HepG2 (cell line): ENCODE measurements around the gene CSPG5. TPM values are rescaled to one million over a fixed set of nuclear protein-coding genes. Genes with fewer than 3 reads are reported as not detected.

Source experiments
- ATAC-seq: fragments of 200-7000 bp; cut with Tn5 transposase; 3 replicates; pipeline ENCODE4 v1.9.1; 2020; ENCODE audit warnings: mild to moderate bottlenecking, moderate library complexity
- BruUV-seq: library from RNA; stranded (reverse); fragments of 400-500 nt; replicated peaks from 2 replicates; lab custom pipeline; 2021; lab: Mats Ljungman, UMichigan
- CTCF ChIA-PET: fragments of 300-600 bp; formaldehyde crosslinking; extraction: SDS; loops from one replicate; lab custom pipeline; 2021; ENCODE audit warnings: low total read pairs, inconsistent platforms, low intra/inter-chr PET ratio; lab: Yijun Ruan, JAX
- POLR2A ChIA-PET: fragments of 350-600 bp; sonication (Branson Sonifier 250); formaldehyde crosslinking; loops from one replicate; lab custom pipeline; 2020; ENCODE audit warnings: antibody characterized with exemption, inconsistent platforms; lab: Yijun Ruan, JAX
- DNase-seq: peaks from one replicate; pipeline ENCODE4 v3.0.0-alpha.2; 2015; ENCODE audit warnings: low spot score
- FAIRE-seq: peaks from 3 replicates; lab custom pipeline; 2011; peaks lifted over from hg19 to GRCh38; lab: Jason Lieb, UNC
- H2AFZ ChIP-seq: one replicate; pipeline ENCODE4 v1.6.1; 2011; ENCODE audit warnings: low read length, inconsistent platforms
- H3K27ac ChIP-seq: fragments of 300-600 bp; 3 replicates; pipeline ENCODE4 v1.8.0; 2011; ENCODE audit warnings: mixed run types, mild to moderate bottlenecking, mixed read lengths, low read length, inconsistent platforms; ENCODE audit not compliant: insufficient read depth; ENCODE audit errors: extremely low read length
- H3K27me3 ChIP-seq, 2 experiments: fragments of 200-600 bp in 1 of 2; 2 replicates in 1 of 2; 3 replicates in 1 of 2; pipeline versions ENCODE4 v1.6.0 to v1.8.0; 2011; ENCODE audit warnings: low read length in 2 of 2, mild to moderate bottlenecking in 2 of 2, moderate library complexity in 2 of 2, inconsistent platforms in 1 of 2; ENCODE audit not compliant: insufficient read depth in 2 of 2, control insufficient read depth in 1 of 2
- H3K36me3 ChIP-seq, 2 experiments: fragments of 200-600 bp in 1 of 2; replicated peaks in 1 of 2; 2 replicates in 1 of 2; 3 replicates in 1 of 2; pipeline versions ENCODE4 v1.5.1 to v1.8.0; 2011; ENCODE audit warnings: low read length in 2 of 2, inconsistent platforms in 1 of 2; ENCODE audit not compliant: insufficient read depth in 2 of 2, control insufficient read depth in 1 of 2
- H3K4me1 ChIP-seq: 2 replicates; pipeline ENCODE4 v1.5.1; 2012; ENCODE audit warnings: low read length, inconsistent platforms; ENCODE audit not compliant: insufficient read depth
- H3K4me2 ChIP-seq: 2 replicates; pipeline ENCODE4 v1.6.0; 2011; ENCODE audit warnings: low read depth, low read length, inconsistent platforms
- H3K4me3 ChIP-seq, 3 experiments: fragments of 200-600 bp in 1 of 3; sonication (generic), shearing (Covaris generic) in 1 of 3; replicated peaks in 1 of 3; 2 replicates each; pipeline ENCODE4 v1.5.1; 2011 to 2016; ENCODE audit warnings: low read length in 3 of 3, inconsistent platforms in 2 of 3, low read depth in 2 of 3, mild to moderate bottlenecking in 2 of 3, control low read depth in 1 of 3, mixed read lengths in 1 of 3; ENCODE audit not compliant: insufficient read depth in 1 of 3
- H3K79me2 ChIP-seq: one replicate; pipeline ENCODE4 v1.6.1; 2011; ENCODE audit warnings: low read length, inconsistent platforms; ENCODE audit not compliant: insufficient read depth
- H3K9ac ChIP-seq: 2 replicates; pipeline ENCODE4 v1.6.0; 2011; ENCODE audit warnings: mild to moderate bottlenecking, low read depth, low read length, inconsistent platforms; ENCODE audit not compliant: insufficient read depth
- H3K9me3 ChIP-seq: 2 replicates; pipeline ENCODE4 v1.5.1; 2012; ENCODE audit warnings: mild to moderate bottlenecking, low read length
- H4K20me1 ChIP-seq: 2 replicates; pipeline ENCODE4 v1.6.0; 2011; ENCODE audit warnings: inconsistent platforms, mild to moderate bottlenecking, low read length, moderate library complexity; ENCODE audit not compliant: insufficient read depth
- HOXD1 ChIP-seq: sonication (generic); formaldehyde crosslinking; IDR thresholded peaks from 2 replicates; pipeline ENCODE4 v1.5.0; 2020; ENCODE audit warnings: missing genetic modification reagents
- MAFF ChIP-seq: IDR thresholded peaks from 2 replicates; pipeline ENCODE4 v1.6.1; 2011; ENCODE audit warnings: low read depth, low read length, improper control_type of control experiment
- TFDP2 ChIP-seq: sonication (generic); formaldehyde crosslinking; IDR thresholded peaks from 2 replicates; pipeline ENCODE4 v1.4.0; 2020; ENCODE audit warnings: missing genetic modification reagents
- WGBS: methylation state at CpG from one replicate; pipeline ENCODE4 v1.1.6; 2017; ENCODE audit warnings: low lambda C conversion rate; 5-methylcytosine and 5-hydroxymethylcytosine counted together
- in situ Hi-C: cut with HindIII; loops from 2 replicates; pipeline ENCODE4 v1.10.0; 2017; ENCODE audit warnings: low pct_unique_long_range_greater_than_20kb; ENCODE audit not compliant: extremely low pct_ligation_motif_present
- intact Hi-C: fragments of 100-400 bp; cut with micrococcal nuclease; formaldehyde crosslinking; loops from one replicate; pipeline ENCODE4 v1.10.0; 2022; ENCODE audit not compliant: unreplicated experiment
- polyA plus RNA-seq, 8 experiments: library from polyadenylated mRNA; depleted of rRNA in 3 of 8; stranded (reverse) in 7 of 8; unstranded in 1 of 8; fragments of >200 nt; fragmentation: Illumina TruSeq in 4 of 8; extraction: Trizol in 4 of 8; gene quantifications; 2 replicates each; pipeline versions ENCODE4 v1.2.1 to v1.2.3, GENCODE V29; 2011 to 2016; ENCODE audit warnings: low read depth in 4 of 8, missing spikeins in 1 of 8, mixed read lengths in 1 of 8; ENCODE audit not compliant: insufficient read depth in 1 of 8
- total RNA-seq, 5 experiments: library from RNA; depleted of rRNA; stranded (reverse); fragments of >200 nt; fragmentation: Illumina TruSeq; extraction: Trizol; gene quantifications; 2 replicates each; pipeline ENCODE4 v1.2.3, GENCODE V29; 2016; ENCODE audit warnings: low read depth in 1 of 5
- TF ChIP-seq, protein P1 (sequence below): sonication (generic); formaldehyde crosslinking; IDR thresholded peaks from 2 replicates; pipeline ENCODE4 v1.4.0; 2020; ENCODE audit warnings: missing genetic modification reagents
- TF ChIP-seq, protein P2 (sequence below): sonication (generic); formaldehyde crosslinking; IDR thresholded peaks from 2 replicates; pipeline ENCODE4 v1.4.0; 2020; ENCODE audit warnings: missing genetic modification reagents

The CSPG5 gene
- total and polyA plus RNA-seq, 2 of the 13 experiments (the other 11 are each of a cell fraction or from before 2014, with no cell fraction given) = 0.07 to 0.15 TPM

DNA sequence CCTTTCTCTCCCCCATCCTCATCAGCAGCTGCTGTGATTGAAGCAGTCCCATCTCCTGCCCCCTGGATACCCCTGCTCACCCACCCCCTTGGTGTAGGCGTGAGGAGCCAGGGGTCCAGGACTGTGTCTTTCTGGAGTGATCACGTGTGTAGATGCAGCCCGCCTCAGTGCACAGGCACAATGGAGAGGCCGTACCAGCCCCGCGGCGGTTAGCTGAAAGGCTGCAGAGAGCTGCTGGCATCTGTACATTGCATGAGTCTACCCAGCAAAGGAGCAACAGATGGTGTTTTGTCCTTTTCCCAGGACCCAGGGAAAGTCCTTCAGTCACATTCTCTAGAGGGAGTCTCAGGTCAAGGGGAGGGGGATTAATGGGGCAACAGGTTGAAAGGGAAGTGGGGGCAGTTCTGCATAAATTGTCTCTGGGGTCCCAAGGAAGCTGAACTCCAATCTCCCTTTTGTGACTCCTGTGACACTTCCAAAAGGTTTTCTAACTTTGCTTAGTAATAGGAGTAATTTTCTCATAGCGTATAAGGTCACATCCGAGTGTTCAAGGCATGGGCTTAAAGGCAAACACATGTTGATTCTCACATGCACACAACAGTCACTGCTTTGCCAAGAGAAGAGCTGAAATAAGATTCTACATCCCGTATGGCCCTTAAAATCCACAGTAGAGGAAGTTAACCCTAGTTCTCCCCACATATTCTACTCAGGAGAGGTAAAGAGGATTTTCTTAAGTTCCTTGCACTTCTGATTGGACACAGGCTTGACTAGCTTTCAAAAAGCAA is 7.1 kb downstream of the CSPG5 start:
- Histone ChIP-seq H3K36me3 (no peaks in the 10 kb centered on the region), H3K4me1 (no peaks in the 10 kb centered on the region), H3K27ac (no peak overlapping the region), H3K27me3 (peaks cover 2 to 42% of the 10 kb centered on the region in 2 experiments), H2AFZ (no peak overlapping the region), H3K9ac (no peak overlapping the region), H3K9me3 (no peaks in the 10 kb centered on the region), H3K4me3 (no peak overlapping the region), H3K79me2 (no peaks in the 10 kb centered on the region), H4K20me1 (no peaks in the 10 kb centered on the region), H3K4me2 (no peak overlapping the region)
- ATAC-seq (peak; percentile 22; the same call in 1 of the 3 replicates), DNase-seq (no peak), FAIRE-seq (no peak)
- TF ChIP-seq, protein P1, sequence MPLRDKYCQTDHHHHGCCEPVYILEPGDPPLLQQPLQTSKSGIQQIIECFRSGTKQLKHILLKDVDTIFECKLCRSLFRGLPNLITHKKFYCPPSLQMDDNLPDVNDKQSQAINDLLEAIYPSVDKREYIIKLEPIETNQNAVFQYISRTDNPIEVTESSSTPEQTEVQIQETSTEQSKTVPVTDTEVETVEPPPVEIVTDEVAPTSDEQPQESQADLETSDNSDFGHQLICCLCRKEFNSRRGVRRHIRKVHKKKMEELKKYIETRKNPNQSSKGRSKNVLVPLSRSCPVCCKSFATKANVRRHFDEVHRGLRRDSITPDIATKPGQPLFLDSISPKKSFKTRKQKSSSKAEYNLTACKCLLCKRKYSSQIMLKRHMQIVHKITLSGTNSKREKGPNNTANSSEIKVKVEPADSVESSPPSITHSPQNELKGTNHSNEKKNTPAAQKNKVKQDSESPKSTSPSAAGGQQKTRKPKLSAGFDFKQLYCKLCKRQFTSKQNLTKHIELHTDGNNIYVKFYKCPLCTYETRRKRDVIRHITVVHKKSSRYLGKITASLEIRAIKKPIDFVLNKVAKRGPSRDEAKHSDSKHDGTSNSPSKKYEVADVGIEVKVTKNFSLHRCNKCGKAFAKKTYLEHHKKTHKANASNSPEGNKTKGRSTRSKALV (CRISPR knock-in tag) = no peak
- no peak for TF ChIP-seq TFDP2
- TF ChIP-seq, protein P2, sequence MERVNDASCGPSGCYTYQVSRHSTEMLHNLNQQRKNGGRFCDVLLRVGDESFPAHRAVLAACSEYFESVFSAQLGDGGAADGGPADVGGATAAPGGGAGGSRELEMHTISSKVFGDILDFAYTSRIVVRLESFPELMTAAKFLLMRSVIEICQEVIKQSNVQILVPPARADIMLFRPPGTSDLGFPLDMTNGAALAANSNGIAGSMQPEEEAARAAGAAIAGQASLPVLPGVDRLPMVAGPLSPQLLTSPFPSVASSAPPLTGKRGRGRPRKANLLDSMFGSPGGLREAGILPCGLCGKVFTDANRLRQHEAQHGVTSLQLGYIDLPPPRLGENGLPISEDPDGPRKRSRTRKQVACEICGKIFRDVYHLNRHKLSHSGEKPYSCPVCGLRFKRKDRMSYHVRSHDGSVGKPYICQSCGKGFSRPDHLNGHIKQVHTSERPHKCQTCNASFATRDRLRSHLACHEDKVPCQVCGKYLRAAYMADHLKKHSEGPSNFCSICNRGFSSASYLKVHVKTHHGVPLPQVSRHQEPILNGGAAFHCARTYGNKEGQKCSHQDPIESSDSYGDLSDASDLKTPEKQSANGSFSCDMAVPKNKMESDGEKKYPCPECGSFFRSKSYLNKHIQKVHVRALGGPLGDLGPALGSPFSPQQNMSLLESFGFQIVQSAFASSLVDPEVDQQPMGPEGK (CRISPR knock-in tag) = no peak
- TF ChIP-seq HOXD1 (CRISPR knock-in tag) = no peak
- TF ChIP-seq MAFF = no peak
- ChIA-PET CTCF (no interaction called here), POLR2A (no interaction called here)
- intact Hi-C loops (no loop called here), in situ Hi-C loops (no loop called here)
- WGBS = 40% methylated on average over 9 of the region's 10 CpGs
- BruUV-seq = no TSS peak
